HL-60 (cell line): Measurements from ENCODE around the gene PITPNC1.
"Not testable (repeated sequence)": the region's sequence is repeated elsewhere in the genome, so short reads cannot be mapped to it uniquely, and the experiment has no call there.

Experiments
- DNase-seq, 2 experiments: peaks; one replicate each; pipeline ENCODE4 v3.0.0-alpha.2; 2010 to 2020; ENCODE audit warnings: low read depth in 1 of 2, low spot score in 1 of 2
- H3K27ac ChIP-seq: fragments of 250-450 bp; sonication (Bioruptor Pico); replicated peaks from 2 replicates; pipeline ENCODE4 v1.5.1; 2020; ENCODE audit warnings: mild to moderate bottlenecking, moderate library complexity
- H3K27me3 ChIP-seq: fragments of 250-450 bp; sonication (Bioruptor Pico); 2 replicates; pipeline ENCODE4 v1.5.1; 2021; ENCODE audit warnings: mild to moderate bottlenecking, moderate library complexity; ENCODE audit not compliant: insufficient read depth, poor library complexity, severe bottlenecking
- H3K4me3 ChIP-seq: replicated peaks from 2 replicates; pipeline ENCODE4 v1.5.1; 2011; ENCODE audit warnings: mild to moderate bottlenecking, control low read depth, low read length; ENCODE audit not compliant: insufficient read depth
- GABPA ChIP-seq: IDR thresholded peaks from 2 replicates; pipeline ENCODE4 v1.6.1; 2012; ENCODE audit warnings: low read depth
- POLR2AphosphoS5 ChIP-seq: IDR thresholded peaks from 2 replicates; pipeline ENCODE4 v1.6.1; 2012; ENCODE audit warnings: low read depth
- REST ChIP-seq: IDR thresholded peaks from 2 replicates; pipeline ENCODE4 v1.6.1; 2012; ENCODE audit warnings: low read depth; ENCODE audit not compliant: insufficient replicate concordance
- SPI1 ChIP-seq: IDR thresholded peaks from 2 replicates; pipeline ENCODE4 v1.6.1; 2012; ENCODE audit warnings: low read depth, mild to moderate bottlenecking, borderline replicate concordance
- TF ChIP-seq, protein P1 (sequence below): IDR thresholded peaks from one replicate; pipeline ENCODE4 v1.5.1; 2011; ENCODE audit warnings: low read length, control low read depth, inconsistent platforms; ENCODE audit not compliant: insufficient read depth

PITPNC1 gene

GRCh38 chr17:67514998-67515397 is 137.9 kb downstream of the PITPNC1 start:
- Histone ChIP-seq H3K27me3 (no peaks in the 10 kb centered on the region), H3K4me3 (no peak overlapping the region), H3K27ac (no peak overlapping the region)
- TF ChIP-seq SPI1, result no peak
- no peak for DNase-seq

DNA sequence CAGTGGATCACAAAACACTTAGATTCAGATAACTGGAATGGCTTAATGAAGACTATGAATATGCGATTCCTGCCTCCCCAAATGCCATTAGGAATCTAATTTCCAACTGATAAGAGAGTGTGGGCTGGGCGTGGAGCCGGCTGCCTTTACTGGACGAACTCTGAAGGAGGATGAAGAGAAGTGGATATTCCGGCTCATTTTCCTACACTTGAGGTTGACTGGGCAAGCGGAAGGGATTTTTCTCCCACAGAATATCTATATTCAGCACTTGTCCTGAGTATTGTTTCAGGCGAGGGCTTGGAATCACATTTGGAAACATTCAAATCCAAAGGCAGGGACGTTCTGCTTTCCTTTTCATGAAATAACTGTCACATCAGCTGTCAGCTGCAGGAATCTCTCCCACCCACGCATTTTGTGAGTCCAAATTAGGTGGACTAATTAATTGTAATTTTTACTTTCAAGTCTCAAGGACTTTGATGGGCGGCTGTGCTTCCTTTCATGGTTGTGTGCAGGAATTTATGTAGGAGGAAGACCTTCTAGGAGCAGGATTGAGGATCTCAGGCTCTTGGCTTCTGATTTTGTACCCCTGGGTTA is 138.5 kb downstream of the PITPNC1 start:
- Histone ChIP-seq H3K27ac (no peak overlapping the region), H3K4me3 (no peak overlapping the region), H3K27me3 (no peaks in the 10 kb centered on the region)
- no peak for DNase-seq
- TF ChIP-seq SPI1 (no peak), REST (no peak), POLR2AphosphoS5 (no peak), GABPA (no peak)
- TF ChIP-seq, protein P1, sequence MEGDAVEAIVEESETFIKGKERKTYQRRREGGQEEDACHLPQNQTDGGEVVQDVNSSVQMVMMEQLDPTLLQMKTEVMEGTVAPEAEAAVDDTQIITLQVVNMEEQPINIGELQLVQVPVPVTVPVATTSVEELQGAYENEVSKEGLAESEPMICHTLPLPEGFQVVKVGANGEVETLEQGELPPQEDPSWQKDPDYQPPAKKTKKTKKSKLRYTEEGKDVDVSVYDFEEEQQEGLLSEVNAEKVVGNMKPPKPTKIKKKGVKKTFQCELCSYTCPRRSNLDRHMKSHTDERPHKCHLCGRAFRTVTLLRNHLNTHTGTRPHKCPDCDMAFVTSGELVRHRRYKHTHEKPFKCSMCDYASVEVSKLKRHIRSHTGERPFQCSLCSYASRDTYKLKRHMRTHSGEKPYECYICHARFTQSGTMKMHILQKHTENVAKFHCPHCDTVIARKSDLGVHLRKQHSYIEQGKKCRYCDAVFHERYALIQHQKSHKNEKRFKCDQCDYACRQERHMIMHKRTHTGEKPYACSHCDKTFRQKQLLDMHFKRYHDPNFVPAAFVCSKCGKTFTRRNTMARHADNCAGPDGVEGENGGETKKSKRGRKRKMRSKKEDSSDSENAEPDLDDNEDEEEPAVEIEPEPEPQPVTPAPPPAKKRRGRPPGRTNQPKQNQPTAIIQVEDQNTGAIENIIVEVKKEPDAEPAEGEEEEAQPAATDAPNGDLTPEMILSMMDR, result no peak

DNA sequence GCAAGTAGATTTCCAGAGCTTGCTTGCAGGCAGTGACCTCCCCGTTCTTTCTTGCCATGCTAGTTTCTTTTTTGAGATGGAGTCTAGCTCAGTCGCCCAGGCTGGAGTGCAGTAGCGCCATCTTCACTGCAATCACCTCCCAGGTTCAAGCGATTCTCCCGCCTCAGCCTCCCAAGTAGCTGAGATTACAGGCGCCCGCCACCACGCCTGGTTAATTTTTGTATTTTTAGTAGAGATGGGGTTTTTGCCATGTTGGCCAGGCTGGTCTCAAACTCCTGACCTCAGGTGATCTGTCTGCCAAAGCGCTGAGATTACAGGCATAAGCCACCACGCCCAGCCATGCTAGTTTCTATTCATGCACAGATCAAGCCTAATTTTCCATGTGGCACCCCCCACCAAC is 139.5 kb downstream of the PITPNC1 start:
- not testable (repeated sequence) for H3K27ac ChIP-seq, H3K27me3 ChIP-seq, H3K4me3 ChIP-seq, DNase-seq

- H3K27ac ChIP-seq, result no peak overlapping the region
- no peaks in the 10 kb centered on the region for H3K27me3 ChIP-seq
- DNase-seq, result no peak
- TF ChIP-seq POLR2AphosphoS5 (no peak), GABPA (no peak), SPI1 (no peak), REST (no peak)
- TF ChIP-seq, protein P1, result no peak
- no peak overlapping the region for H3K4me3 ChIP-seq
These were observed 140.2 kb downstream of the PITPNC1 start for GRCh38 chr17:67517325-67517724.

- Histone ChIP-seq H3K27ac (no peak overlapping the region), H3K27me3 (no peaks in the 10 kb centered on the region), H3K4me3 (no peak overlapping the region)
- peak in 1 of 2 experiments; percentile 28 for DNase-seq
- TF ChIP-seq, protein P1, result no peak
These were observed 141.8 kb downstream of the PITPNC1 start for GRCh38 chr17:67518876-67519275.
